GM12875 (cell line): Measurements from ENCODE around the gene KNOP1.

Experiments used
- H3K4me3 ChIP-seq: one replicate; pipeline ENCODE4 v1.5.1; 2011; ENCODE audit warnings: low read depth, low read length, control low read depth
- TF ChIP-seq, protein P1 (sequence below): IDR thresholded peaks from 2 replicates; pipeline ENCODE4 v1.5.1; 2011; ENCODE audit warnings: low read depth, mild to moderate bottlenecking, control low read depth, inconsistent platforms, low read length, moderate library complexity, borderline replicate concordance; ENCODE audit not compliant: insufficient read depth

The KNOP1 gene

GRCh38 chr16:19691161-19691711, 26.8 kb downstream of the KNOP1 start:
- no peak overlapping the region for H3K4me3 ChIP-seq

GRCh38 chr16:19690196-19690595, 27.8 kb downstream of the KNOP1 start:
- TF ChIP-seq, protein P1, sequence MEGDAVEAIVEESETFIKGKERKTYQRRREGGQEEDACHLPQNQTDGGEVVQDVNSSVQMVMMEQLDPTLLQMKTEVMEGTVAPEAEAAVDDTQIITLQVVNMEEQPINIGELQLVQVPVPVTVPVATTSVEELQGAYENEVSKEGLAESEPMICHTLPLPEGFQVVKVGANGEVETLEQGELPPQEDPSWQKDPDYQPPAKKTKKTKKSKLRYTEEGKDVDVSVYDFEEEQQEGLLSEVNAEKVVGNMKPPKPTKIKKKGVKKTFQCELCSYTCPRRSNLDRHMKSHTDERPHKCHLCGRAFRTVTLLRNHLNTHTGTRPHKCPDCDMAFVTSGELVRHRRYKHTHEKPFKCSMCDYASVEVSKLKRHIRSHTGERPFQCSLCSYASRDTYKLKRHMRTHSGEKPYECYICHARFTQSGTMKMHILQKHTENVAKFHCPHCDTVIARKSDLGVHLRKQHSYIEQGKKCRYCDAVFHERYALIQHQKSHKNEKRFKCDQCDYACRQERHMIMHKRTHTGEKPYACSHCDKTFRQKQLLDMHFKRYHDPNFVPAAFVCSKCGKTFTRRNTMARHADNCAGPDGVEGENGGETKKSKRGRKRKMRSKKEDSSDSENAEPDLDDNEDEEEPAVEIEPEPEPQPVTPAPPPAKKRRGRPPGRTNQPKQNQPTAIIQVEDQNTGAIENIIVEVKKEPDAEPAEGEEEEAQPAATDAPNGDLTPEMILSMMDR = no peak
- no peak overlapping the region for H3K4me3 ChIP-seq

More at GRCh38 chr16:19691161-19691711, 26.8 kb downstream of the KNOP1 start:
- TF ChIP-seq, protein P1 = no peak

- H3K4me3 ChIP-seq = no peak overlapping the region
- TF ChIP-seq, protein P1 = no peak
Measured at GRCh38 chr16:19689342-19689741, 28.7 kb downstream of the KNOP1 start.

GRCh38 chr16:19688396-19689024, 29.5 kb downstream of the KNOP1 start:
- TF ChIP-seq, protein P1 = no peak
- H3K4me3 ChIP-seq = no peak overlapping the region

DNA sequence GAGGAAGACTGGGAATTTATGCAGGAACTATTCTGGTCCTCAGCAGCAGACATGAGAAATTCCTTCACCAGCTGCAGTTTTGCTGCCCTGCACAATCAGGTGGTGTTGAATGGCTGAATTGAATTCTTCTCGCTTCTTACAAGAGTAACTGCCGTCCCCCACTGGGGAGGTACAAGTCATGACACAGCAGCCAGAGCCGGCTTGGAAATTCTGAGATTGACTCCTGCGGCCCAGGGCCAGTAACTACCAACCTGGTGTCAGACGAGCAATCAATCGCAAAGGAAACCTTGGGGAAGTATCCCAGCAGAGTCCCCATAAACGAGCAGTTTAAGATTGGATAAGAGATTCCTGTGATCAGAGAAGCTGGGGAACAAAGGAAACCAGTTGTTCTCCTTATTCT, 30.7 kb downstream of the KNOP1 start:
- H3K4me3 ChIP-seq = no peak overlapping the region
- TF ChIP-seq, protein P1 = no peak

DNA sequence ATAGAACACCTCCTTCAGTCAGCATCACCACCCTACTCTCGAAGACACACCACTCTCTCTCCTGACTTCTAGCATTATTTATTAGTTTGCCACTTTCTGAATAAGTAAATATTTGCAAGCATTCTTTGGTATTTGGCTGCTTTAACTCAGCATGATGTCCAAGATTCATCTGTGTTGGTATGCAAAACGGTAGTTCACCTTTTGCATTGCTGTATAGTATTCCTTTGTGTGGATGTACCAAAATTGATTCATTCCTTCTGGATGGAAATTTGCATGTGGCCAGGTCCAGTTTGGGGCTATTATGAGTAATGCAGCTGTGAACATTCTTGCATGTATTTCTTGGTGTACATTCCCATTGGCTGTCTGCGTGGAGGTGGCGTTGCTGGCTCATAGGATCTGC, 32.9 kb downstream of the KNOP1 start:
- TF ChIP-seq, protein P1 = no peak
- no peak overlapping the region for H3K4me3 ChIP-seq
